Keratinocyte (primary cell): ENCODE results near the gene CA9. TPM values are rescaled to one million over a fixed set of nuclear protein-coding genes. Genes with fewer than 3 reads are reported as not detected.

Experiments used
- DNase-seq: peaks from one replicate; pipeline ENCODE4 v3.0.0-alpha.2; 2011; ENCODE audit warnings: low read depth, missing footprints, low spot score
- FAIRE-seq: peaks from 2 replicates; lab custom pipeline; 2011; peaks lifted over from hg19 to GRCh38; lab: Jason Lieb, UNC
- H2AFZ ChIP-seq: 2 replicates; pipeline ENCODE4 v1.6.0; 2012; ENCODE audit warnings: low read length, control low read depth, inconsistent platforms; ENCODE audit not compliant: control insufficient read depth
- H3K27ac ChIP-seq: 2 replicates; pipeline ENCODE4 v1.5.1; 2011; ENCODE audit warnings: low read length; ENCODE audit not compliant: control insufficient read depth, insufficient read depth
- H3K27me3 ChIP-seq: 3 replicates; pipeline ENCODE4 v1.6.0; 2011; ENCODE audit warnings: low read length; ENCODE audit not compliant: control insufficient read depth, insufficient read depth; ENCODE audit errors: extremely low read depth
- H3K36me3 ChIP-seq, 2 experiments: 2 replicates in 1 of 2; 3 replicates in 1 of 2; pipeline ENCODE4 v1.5.1; 2011; ENCODE audit warnings: low read length in 2 of 2, mild to moderate bottlenecking in 1 of 2; ENCODE audit not compliant: control insufficient read depth in 2 of 2, insufficient read depth in 2 of 2; ENCODE audit errors: extremely low read depth in 1 of 2
- H3K4me1 ChIP-seq: 3 replicates; pipeline ENCODE4 v1.5.1; 2011; ENCODE audit warnings: low read length; ENCODE audit not compliant: control insufficient read depth, insufficient read depth; ENCODE audit errors: extremely low read depth
- H3K4me2 ChIP-seq: 3 replicates; pipeline ENCODE4 v1.6.0; 2011; ENCODE audit warnings: low read depth, low read length; ENCODE audit not compliant: control insufficient read depth, insufficient read depth; ENCODE audit errors: extremely low read depth
- H3K4me3 ChIP-seq, 3 experiments: fragments of 200-600 bp in 1 of 3; sonication (generic) in 1 of 3; 2 replicates in 2 of 3; 3 replicates in 1 of 3; pipeline ENCODE4 v1.5.1; 2011 to 2016; ENCODE audit warnings: low read length in 3 of 3, mild to moderate bottlenecking in 3 of 3, control low read depth in 2 of 3, inconsistent platforms in 1 of 3, low read depth in 1 of 3, mixed read lengths in 1 of 3, mixed run types in 1 of 3, moderate library complexity in 1 of 3; ENCODE audit not compliant: control insufficient read depth in 2 of 3, insufficient read depth in 2 of 3; ENCODE audit errors: extremely low read depth in 1 of 3
- H3K79me2 ChIP-seq: 2 replicates; pipeline ENCODE4 v1.6.0; 2012; ENCODE audit warnings: low read length; ENCODE audit not compliant: control insufficient read depth, insufficient read depth
- H3K9ac ChIP-seq: 3 replicates; pipeline ENCODE4 v1.6.0; 2011; ENCODE audit warnings: low read length; ENCODE audit not compliant: control insufficient read depth, insufficient read depth; ENCODE audit errors: extremely low read depth
- H3K9me1 ChIP-seq: 3 replicates; pipeline ENCODE4 v1.6.0; 2011; ENCODE audit warnings: low read length; ENCODE audit not compliant: control insufficient read depth, insufficient read depth; ENCODE audit errors: extremely low read depth
- H3K9me3 ChIP-seq: 2 replicates; pipeline ENCODE4 v1.5.1; 2012; ENCODE audit warnings: low read depth, low read length; ENCODE audit not compliant: control insufficient read depth
- H4K20me1 ChIP-seq: 3 replicates; pipeline ENCODE4 v1.6.0; 2011; ENCODE audit warnings: low read length; ENCODE audit not compliant: control insufficient read depth, insufficient read depth; ENCODE audit errors: extremely low read depth
- CTCF ChIP-seq, 3 experiments: IDR thresholded peaks in 1 of 3; conservative IDR thresholded peaks in 1 of 3; optimal IDR thresholded peaks in 1 of 3; 2 replicates in 2 of 3; 3 replicates in 1 of 3; pipeline versions ENCODE3 to v1.5.1; 2011; ENCODE audit warnings: low read length in 3 of 3, mild to moderate bottlenecking in 3 of 3, moderate library complexity in 2 of 3, control low read depth in 1 of 3, inconsistent platforms in 1 of 3; ENCODE audit not compliant: insufficient read depth in 2 of 3; ENCODE audit errors: extremely low read depth in 1 of 3
- EZH2 ChIP-seq: IDR thresholded peaks from one replicate; pipeline ENCODE4 v1.6.1; 2012; ENCODE audit warnings: inconsistent platforms, mild to moderate bottlenecking, low read length, moderate library complexity
- dilution Hi-C: fragments of 300-500 bp; cut with MboI; formaldehyde crosslinking; loops from one replicate; pipeline ENCODE4 v1.7.0; 2020; ENCODE audit warnings: low sequenced_read_pairs; ENCODE audit not compliant: extremely low pct_ligation_motif_present
- polyA plus RNA-seq, 5 experiments: library from polyadenylated mRNA; depleted of rRNA in 3 of 5; stranded (reverse) in 3 of 5; stranded (forward) in 1 of 5; unstranded in 1 of 5; fragments of >200 nt; gene quantifications; 1 replicate in 1 of 5; 2 replicates in 3 of 5; 3 replicates in 1 of 5; pipeline versions ENCODE4 v1.2.1 to v1.2.3, GENCODE V29; 2011 to 2012; ENCODE audit warnings: missing spikeins in 2 of 5, low read depth in 1 of 5, low replicate concordance in 1 of 5

Gene CA9
- polyA plus RNA-seq, 1 donor (not counting 4 experiments of a cell fraction or from before 2014, with no cell fraction given), result 7.2 TPM

- Histone ChIP-seq H3K9me3 (no peaks in the 10 kb centered on the region), H3K27me3 (no peaks in the 10 kb centered on the region), H3K9ac (no peak overlapping the region), H3K9me1 (no peaks in the 10 kb centered on the region), H3K4me3 (no peak overlapping the region), H3K4me2 (no peak overlapping the region), H3K36me3 (peaks cover 41 to 50% of the 10 kb centered on the region in 2 experiments), H3K79me2 (no peaks in the 10 kb centered on the region), H2AFZ (no peak overlapping the region), H4K20me1 (peaks cover 3% of the 10 kb centered on the region), H3K4me1 (no peaks in the 10 kb centered on the region), H3K27ac (no peak overlapping the region)
- no peak for DNase-seq
- no peak for FAIRE-seq
- TF ChIP-seq CTCF (optimal IDR thresholded peaks at IDR 0.05 in 1 of 3, IDR thresholded peaks at IDR 0.05 in 1 of 3, conservative IDR thresholded peaks at IDR 0.05 in 1 of 3; ENCODE audit: extremely low read depth in 1 of 3, insufficient read depth in 2 of 3, low read length in 3 of 3), result no peak
- no peak for TF ChIP-seq EZH2
- dilution Hi-C loops, result no loop called here
Measured at GRCh38 chr9:35697486-35697885, 23.8 kb downstream of the CA9 start.

GRCh38 chr9:35698231-35698630, 24.5 kb downstream of the CA9 start:
- Histone ChIP-seq H3K9me3 (no peaks in the 10 kb centered on the region), H3K4me2 (no peak overlapping the region), H3K4me1 (no peaks in the 10 kb centered on the region), H3K79me2 (no peaks in the 10 kb centered on the region), H3K27ac (no peak overlapping the region), H3K4me3 (no peak overlapping the region), H3K9me1 (no peaks in the 10 kb centered on the region), H4K20me1 (peaks cover 3% of the 10 kb centered on the region), H3K9ac (no peak overlapping the region), H3K27me3 (no peaks in the 10 kb centered on the region), H2AFZ (no peak overlapping the region), H3K36me3 (peaks cover 43 to 53% of the 10 kb centered on the region in 2 experiments)
- DNase-seq (no peak), FAIRE-seq (no peak)
- TF ChIP-seq CTCF (optimal IDR thresholded peaks at IDR 0.05 in 1 of 3, IDR thresholded peaks at IDR 0.05 in 1 of 3, conservative IDR thresholded peaks at IDR 0.05 in 1 of 3; ENCODE audit: extremely low read depth in 1 of 3, insufficient read depth in 2 of 3, low read length in 3 of 3), result no peak
- no peak for TF ChIP-seq EZH2
- dilution Hi-C loops, result no loop called here
